ENCODE measurements around the gene F3.

DNA sequence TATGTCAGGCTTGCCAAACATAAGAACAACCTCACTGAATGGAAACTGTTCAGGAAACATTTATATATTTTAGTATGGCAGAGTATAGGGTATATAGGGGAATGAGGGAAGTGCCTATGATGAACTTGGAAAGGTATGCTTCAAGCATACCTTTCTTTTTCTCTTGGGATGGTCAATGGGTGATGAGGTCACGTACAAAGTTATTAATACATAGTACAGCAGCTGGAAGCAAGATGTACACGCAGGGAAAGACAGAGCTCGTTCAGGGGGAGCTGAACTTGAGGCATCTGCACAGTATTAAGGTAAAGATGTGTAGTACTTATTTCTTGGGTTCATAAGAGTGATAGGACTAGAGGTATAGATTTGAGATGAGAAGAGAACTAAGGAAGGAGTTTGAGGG lies 61.9 kb downstream of the F3 start:
- TF ChIP-seq POLR2A (IDR thresholded peaks at IDR 0.05) = no peak
- TF ChIP-seq, protein P1, sequence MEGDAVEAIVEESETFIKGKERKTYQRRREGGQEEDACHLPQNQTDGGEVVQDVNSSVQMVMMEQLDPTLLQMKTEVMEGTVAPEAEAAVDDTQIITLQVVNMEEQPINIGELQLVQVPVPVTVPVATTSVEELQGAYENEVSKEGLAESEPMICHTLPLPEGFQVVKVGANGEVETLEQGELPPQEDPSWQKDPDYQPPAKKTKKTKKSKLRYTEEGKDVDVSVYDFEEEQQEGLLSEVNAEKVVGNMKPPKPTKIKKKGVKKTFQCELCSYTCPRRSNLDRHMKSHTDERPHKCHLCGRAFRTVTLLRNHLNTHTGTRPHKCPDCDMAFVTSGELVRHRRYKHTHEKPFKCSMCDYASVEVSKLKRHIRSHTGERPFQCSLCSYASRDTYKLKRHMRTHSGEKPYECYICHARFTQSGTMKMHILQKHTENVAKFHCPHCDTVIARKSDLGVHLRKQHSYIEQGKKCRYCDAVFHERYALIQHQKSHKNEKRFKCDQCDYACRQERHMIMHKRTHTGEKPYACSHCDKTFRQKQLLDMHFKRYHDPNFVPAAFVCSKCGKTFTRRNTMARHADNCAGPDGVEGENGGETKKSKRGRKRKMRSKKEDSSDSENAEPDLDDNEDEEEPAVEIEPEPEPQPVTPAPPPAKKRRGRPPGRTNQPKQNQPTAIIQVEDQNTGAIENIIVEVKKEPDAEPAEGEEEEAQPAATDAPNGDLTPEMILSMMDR (IDR thresholded peaks at IDR 0.05) = no peak
